ENCODE measurements around the gene OR2AG2.

The OR2AG2 gene

DNA sequence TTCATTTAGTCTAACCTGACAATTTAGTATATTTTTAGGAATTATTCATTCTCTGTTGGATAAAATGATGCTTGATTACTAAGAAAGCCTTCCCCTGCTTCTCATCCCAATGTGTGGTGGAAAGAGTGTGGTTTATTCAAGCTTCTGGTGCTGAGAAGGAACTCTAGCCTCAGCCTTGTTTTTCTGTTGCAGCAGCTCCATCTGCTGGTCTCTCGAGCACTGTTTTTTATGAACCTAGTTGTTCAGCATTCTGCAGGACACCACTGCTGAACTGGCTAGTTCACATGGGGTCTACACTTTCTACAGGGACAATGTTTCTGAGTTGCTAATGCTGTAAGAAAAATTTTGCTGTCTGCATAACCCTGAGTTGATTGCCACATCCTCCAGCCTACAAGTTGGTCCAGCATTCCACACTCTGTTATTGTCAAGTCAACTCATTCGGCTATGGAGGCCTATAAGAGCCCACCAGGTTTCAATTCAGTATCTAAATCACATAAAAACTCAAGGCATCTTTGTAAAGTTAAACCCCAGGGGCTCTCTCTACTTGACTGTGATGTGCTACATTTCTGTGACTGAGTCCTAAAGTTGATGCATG lies 14.3 kb downstream of the OR2AG2 start:
- H3K4ac ChIP-seq (ENCODE audit: low read length), result no peak overlapping the region
- H2AFZ ChIP-seq (ENCODE audit: low read length), result no peak overlapping the region
- no peak overlapping the region for H2BK120ac ChIP-seq (ENCODE audit: low read depth, low read length)
- no peaks in the 10 kb centered on the region for H3K27me3 ChIP-seq (ENCODE audit: control insufficient read depth in 3 of 3, insufficient read depth in 3 of 3, low read depth in 1 of 3, low read length in 3 of 3)
- H2AK5ac ChIP-seq (ENCODE audit: low read depth, low read length), result no peak overlapping the region
- no peak overlapping the region for H3K4me2 ChIP-seq (ENCODE audit: insufficient read depth, low read length, poor library complexity, severe bottlenecking)
- no peak overlapping the region for H3K18ac ChIP-seq (ENCODE audit: low read length)
- no peak overlapping the region for H2BK15ac ChIP-seq (ENCODE audit: low read length)
- WGBS, 2 donors (ENCODE audit: extremely low coverage in 2 of 2, insufficient read length in 2 of 2, insufficient replicate concordance in 1 of 2), result no CpG with 5 or more reads among the region's 2 CpGs
- H3K14ac ChIP-seq (ENCODE audit: low read length), result no peak overlapping the region
- H3K9me3 ChIP-seq (replicated peaks in 1 of 2; ENCODE audit: control insufficient read depth in 2 of 2, insufficient read depth in 1 of 2, low read depth in 1 of 2, low read length in 2 of 2), result no peaks in the 10 kb centered on the region
- H3K4me3 ChIP-seq (ENCODE audit: low read length in 2 of 2), result no peak overlapping the region
- H2BK5ac ChIP-seq (ENCODE audit: low read length), result no peak overlapping the region
- no peaks in the 10 kb centered on the region for H3K4me1 ChIP-seq (ENCODE audit: control insufficient read depth in 2 of 2, insufficient read depth in 1 of 2, low read depth in 1 of 2, low read length in 2 of 2)
- H3K9ac ChIP-seq (ENCODE audit: low read depth, low read length, poor library complexity), result no peak overlapping the region
- H3K23ac ChIP-seq (ENCODE audit: low read depth, low read length, poor library complexity), result no peak overlapping the region
- no peaks in the 10 kb centered on the region for H3K36me3 ChIP-seq (replicated peaks in 1 of 2; ENCODE audit: control insufficient read depth in 2 of 2, insufficient read depth in 2 of 2, low read length in 2 of 2)
- H2BK12ac ChIP-seq (ENCODE audit: low read length), result no peak overlapping the region
- no peak overlapping the region for H4K8ac ChIP-seq (ENCODE audit: low read depth, low read length)
- peak; percentile 43 for DNase-seq (ENCODE audit: low spot score)
- no peaks in the 10 kb centered on the region for H3K79me1 ChIP-seq (ENCODE audit: low read depth, low read length)
- no peak overlapping the region for H4K91ac ChIP-seq (ENCODE audit: low read depth, low read length, poor library complexity)
- no peak overlapping the region for H3K27ac ChIP-seq (replicated peaks; ENCODE audit: low read length)

DNA sequence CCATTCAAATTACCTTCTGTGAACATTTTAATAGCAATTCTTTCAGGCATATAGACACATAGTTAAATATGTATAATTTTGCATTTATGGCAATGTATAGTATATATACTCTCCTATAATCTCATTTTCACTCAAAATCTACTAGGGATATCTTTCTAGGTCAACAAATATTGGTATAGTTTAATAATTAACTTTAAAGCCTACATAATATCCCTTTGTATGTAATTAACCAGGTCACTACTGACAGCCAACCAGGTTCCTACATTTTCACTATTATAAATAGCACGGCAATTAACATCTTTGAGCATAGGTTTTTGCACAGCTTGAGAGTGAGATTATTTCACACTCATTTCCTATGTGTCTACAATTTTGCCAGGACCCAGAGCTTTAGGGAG lies 15.8 kb downstream of the OR2AG2 start:
- no peaks in the 10 kb centered on the region for H3K79me1 ChIP-seq (ENCODE audit: low read depth, low read length)
- H2BK15ac ChIP-seq (ENCODE audit: low read length), result no peak overlapping the region
- no peak overlapping the region for H4K8ac ChIP-seq (ENCODE audit: low read depth, low read length)
- no peak overlapping the region for H3K4me2 ChIP-seq (ENCODE audit: insufficient read depth, low read length, poor library complexity, severe bottlenecking)
- H3K27ac ChIP-seq (replicated peaks; ENCODE audit: low read length), result no peak overlapping the region
- no peak overlapping the region for H3K9ac ChIP-seq (ENCODE audit: low read depth, low read length, poor library complexity)
- H3K4ac ChIP-seq (ENCODE audit: low read length), result no peak overlapping the region
- H2AK5ac ChIP-seq (ENCODE audit: low read depth, low read length), result no peak overlapping the region
- H3K9me3 ChIP-seq (replicated peaks in 1 of 2; ENCODE audit: control insufficient read depth in 2 of 2, insufficient read depth in 1 of 2, low read depth in 1 of 2, low read length in 2 of 2), result no peaks in the 10 kb centered on the region
- DNase-seq (ENCODE audit: low spot score), result no peak
- no peak overlapping the region for H3K14ac ChIP-seq (ENCODE audit: low read length)
- H2BK120ac ChIP-seq (ENCODE audit: low read depth, low read length), result no peak overlapping the region
- H2AFZ ChIP-seq (ENCODE audit: low read length), result no peak overlapping the region
- H3K4me3 ChIP-seq (ENCODE audit: low read length in 2 of 2), result no peak overlapping the region
- H3K18ac ChIP-seq (ENCODE audit: low read length), result no peak overlapping the region
- H3K36me3 ChIP-seq (replicated peaks in 1 of 2; ENCODE audit: control insufficient read depth in 2 of 2, insufficient read depth in 2 of 2, low read length in 2 of 2), result no peaks in the 10 kb centered on the region
- no peaks in the 10 kb centered on the region for H3K4me1 ChIP-seq (ENCODE audit: control insufficient read depth in 2 of 2, insufficient read depth in 1 of 2, low read depth in 1 of 2, low read length in 2 of 2)
- no peak overlapping the region for H4K91ac ChIP-seq (ENCODE audit: low read depth, low read length, poor library complexity)
- H2BK12ac ChIP-seq (ENCODE audit: low read length), result no peak overlapping the region
- no peaks in the 10 kb centered on the region for H3K27me3 ChIP-seq (ENCODE audit: control insufficient read depth in 3 of 3, insufficient read depth in 3 of 3, low read depth in 1 of 3, low read length in 3 of 3)
- H3K23ac ChIP-seq (ENCODE audit: low read depth, low read length, poor library complexity), result no peak overlapping the region
- H2BK5ac ChIP-seq (ENCODE audit: low read length), result no peak overlapping the region
- WGBS, 2 donors (ENCODE audit: extremely low coverage in 2 of 2, insufficient read length in 2 of 2, insufficient replicate concordance in 1 of 2), result no CpG with 5 or more reads among the region's 1 CpG

DNA sequence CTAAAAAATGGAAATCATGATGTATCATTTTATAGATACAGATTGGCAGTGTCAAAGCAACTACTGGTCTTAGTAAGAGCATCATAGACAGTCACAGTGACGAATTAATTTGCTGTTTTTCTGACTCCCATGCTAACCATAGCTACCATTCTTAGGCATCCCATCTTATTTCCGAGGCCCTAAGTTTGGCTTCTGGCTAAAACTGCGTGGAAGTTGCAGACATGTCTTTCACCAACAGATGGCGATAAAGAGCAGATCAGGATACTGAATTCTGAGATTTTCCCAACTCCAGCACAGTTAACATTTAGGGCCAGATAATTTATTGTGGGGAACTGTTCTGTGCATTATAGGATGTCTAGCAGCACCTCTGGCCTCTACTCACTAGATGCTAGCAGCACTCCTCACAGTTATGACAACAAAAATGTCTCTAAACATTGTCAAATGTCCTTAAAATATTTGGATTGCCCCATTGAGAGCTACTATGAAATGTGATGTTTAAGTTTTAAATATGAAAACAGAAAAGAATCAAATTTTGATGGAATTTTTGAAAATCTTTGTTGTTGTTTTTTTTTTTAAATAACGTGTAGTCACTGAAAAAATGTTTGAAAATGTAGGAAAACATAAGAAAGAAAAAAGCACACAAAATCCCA lies 16.3 kb downstream of the OR2AG2 start:
- Histone ChIP-seq H4K8ac (ENCODE audit: low read depth, low read length) (no peak overlapping the region), H3K36me3 (replicated peaks in 1 of 2; ENCODE audit: control insufficient read depth in 2 of 2, insufficient read depth in 2 of 2, low read length in 2 of 2) (no peaks in the 10 kb centered on the region), H3K4me1 (ENCODE audit: control insufficient read depth in 2 of 2, insufficient read depth in 1 of 2, low read depth in 1 of 2, low read length in 2 of 2) (no peaks in the 10 kb centered on the region), H3K23ac (ENCODE audit: low read depth, low read length, poor library complexity) (no peak overlapping the region), H2AFZ (ENCODE audit: low read length) (no peak overlapping the region), H3K4ac (ENCODE audit: low read length) (no peak overlapping the region), H3K4me2 (ENCODE audit: insufficient read depth, low read length, poor library complexity, severe bottlenecking) (no peak overlapping the region), H3K9ac (ENCODE audit: low read depth, low read length, poor library complexity) (no peak overlapping the region), H3K79me1 (ENCODE audit: low read depth, low read length) (no peaks in the 10 kb centered on the region), H3K18ac (ENCODE audit: low read length) (no peak overlapping the region), H3K4me3 (ENCODE audit: low read length in 2 of 2) (no peak overlapping the region), H3K27ac (replicated peaks; ENCODE audit: low read length) (no peak overlapping the region), H2AK5ac (ENCODE audit: low read depth, low read length) (no peak overlapping the region), H3K14ac (ENCODE audit: low read length) (no peak overlapping the region), H3K27me3 (ENCODE audit: control insufficient read depth in 3 of 3, insufficient read depth in 3 of 3, low read depth in 1 of 3, low read length in 3 of 3) (no peaks in the 10 kb centered on the region), H3K9me3 (replicated peaks in 1 of 2; ENCODE audit: control insufficient read depth in 2 of 2, insufficient read depth in 1 of 2, low read depth in 1 of 2, low read length in 2 of 2) (no peaks in the 10 kb centered on the region), H2BK120ac (ENCODE audit: low read depth, low read length) (no peak overlapping the region), H2BK5ac (ENCODE audit: low read length) (no peak overlapping the region), H4K91ac (ENCODE audit: low read depth, low read length, poor library complexity) (no peak overlapping the region), H2BK12ac (ENCODE audit: low read length) (no peak overlapping the region), H2BK15ac (ENCODE audit: low read length) (no peak overlapping the region)
- DNase-seq (ENCODE audit: low spot score), result peak; percentile 44
- WGBS, 2 donors (ENCODE audit: extremely low coverage in 2 of 2, insufficient read length in 2 of 2, insufficient replicate concordance in 1 of 2), result no CpG with 5 or more reads among the region's 5 CpGs

DNA sequence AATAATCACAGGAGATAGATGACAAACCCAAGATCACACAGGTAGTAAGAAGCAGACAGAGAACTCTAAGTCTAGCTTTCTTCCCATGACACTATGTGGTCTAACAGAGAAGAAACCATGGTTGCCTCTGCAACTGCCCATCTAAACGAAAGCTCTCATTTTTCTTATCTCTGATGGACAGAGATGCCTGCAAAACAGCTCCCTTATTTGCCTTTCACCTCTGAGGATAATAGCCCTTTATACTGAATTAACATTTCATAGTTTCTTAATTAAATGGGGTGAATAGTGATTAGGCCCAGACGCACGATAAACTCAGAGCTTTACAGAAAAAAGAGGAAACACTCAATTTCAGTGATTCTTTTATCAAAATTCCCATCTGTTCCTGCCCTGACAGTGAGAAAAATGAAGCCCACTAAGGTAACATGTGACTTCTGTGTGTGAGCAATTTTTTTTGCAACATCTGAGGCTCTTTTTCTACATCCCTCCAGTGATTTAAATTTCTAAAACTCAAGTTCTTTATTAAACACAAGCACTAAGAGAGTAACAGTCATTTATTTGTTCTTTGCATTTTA lies 24.6 kb downstream of the OR2AG2 start:
- Histone ChIP-seq H3K27me3 (ENCODE audit: control insufficient read depth in 3 of 3, insufficient read depth in 3 of 3, low read depth in 1 of 3, low read length in 3 of 3) (no peaks in the 10 kb centered on the region), H4K8ac (ENCODE audit: low read depth, low read length) (no peak overlapping the region), H2BK120ac (ENCODE audit: low read depth, low read length) (no peak overlapping the region), H3K4me1 (ENCODE audit: control insufficient read depth in 2 of 2, insufficient read depth in 1 of 2, low read depth in 1 of 2, low read length in 2 of 2) (no peaks in the 10 kb centered on the region), H3K27ac (replicated peaks; ENCODE audit: low read length) (no peak overlapping the region), H2AK5ac (ENCODE audit: low read depth, low read length) (no peak overlapping the region), H2BK5ac (ENCODE audit: low read length) (no peak overlapping the region), H3K4ac (ENCODE audit: low read length) (no peak overlapping the region), H3K9ac (ENCODE audit: low read depth, low read length, poor library complexity) (no peak overlapping the region), H3K4me2 (ENCODE audit: insufficient read depth, low read length, poor library complexity, severe bottlenecking) (no peak overlapping the region), H2AFZ (ENCODE audit: low read length) (no peak overlapping the region), H3K18ac (ENCODE audit: low read length) (no peak overlapping the region), H3K23ac (ENCODE audit: low read depth, low read length, poor library complexity) (no peak overlapping the region), H2BK15ac (ENCODE audit: low read length) (no peak overlapping the region), H3K4me3 (ENCODE audit: low read length in 2 of 2) (no peak overlapping the region), H3K79me1 (ENCODE audit: low read depth, low read length) (no peaks in the 10 kb centered on the region), H3K36me3 (replicated peaks in 1 of 2; ENCODE audit: control insufficient read depth in 2 of 2, insufficient read depth in 2 of 2, low read length in 2 of 2) (no peaks in the 10 kb centered on the region), H2BK12ac (ENCODE audit: low read length) (no peak overlapping the region), H3K14ac (ENCODE audit: low read length) (no peak overlapping the region), H4K91ac (ENCODE audit: low read depth, low read length, poor library complexity) (no peak overlapping the region), H3K9me3 (replicated peaks in 1 of 2; ENCODE audit: control insufficient read depth in 2 of 2, insufficient read depth in 1 of 2, low read depth in 1 of 2, low read length in 2 of 2) (no peaks in the 10 kb centered on the region)
- WGBS, 2 donors (ENCODE audit: extremely low coverage in 2 of 2, insufficient read length in 2 of 2, insufficient replicate concordance in 1 of 2), result no CpG with 5 or more reads among the region's 3 CpGs
- no peak for DNase-seq (ENCODE audit: low spot score)
